HTERT RPE-1 (cell line): ENCODE data around the gene TMEM269.

ENCODE experiments used
- in situ Hi-C: fragments of 300-500 bp; cut with MboI; formaldehyde crosslinking; loops from 4 replicates; pipeline ENCODE4 v1.14.3; 2020; ENCODE audit warnings: low sequenced_read_pairs

The TMEM269 gene, protein sequence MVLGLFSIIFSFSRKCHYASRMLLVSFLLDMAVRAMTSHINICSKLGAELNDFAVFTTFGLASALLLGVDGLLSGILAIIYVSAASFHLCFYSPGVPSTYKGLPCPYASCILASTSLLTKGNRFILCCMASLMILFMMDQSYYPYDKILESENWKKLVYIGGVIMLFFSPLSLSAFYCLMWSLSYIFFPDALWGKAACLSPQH

DNA sequence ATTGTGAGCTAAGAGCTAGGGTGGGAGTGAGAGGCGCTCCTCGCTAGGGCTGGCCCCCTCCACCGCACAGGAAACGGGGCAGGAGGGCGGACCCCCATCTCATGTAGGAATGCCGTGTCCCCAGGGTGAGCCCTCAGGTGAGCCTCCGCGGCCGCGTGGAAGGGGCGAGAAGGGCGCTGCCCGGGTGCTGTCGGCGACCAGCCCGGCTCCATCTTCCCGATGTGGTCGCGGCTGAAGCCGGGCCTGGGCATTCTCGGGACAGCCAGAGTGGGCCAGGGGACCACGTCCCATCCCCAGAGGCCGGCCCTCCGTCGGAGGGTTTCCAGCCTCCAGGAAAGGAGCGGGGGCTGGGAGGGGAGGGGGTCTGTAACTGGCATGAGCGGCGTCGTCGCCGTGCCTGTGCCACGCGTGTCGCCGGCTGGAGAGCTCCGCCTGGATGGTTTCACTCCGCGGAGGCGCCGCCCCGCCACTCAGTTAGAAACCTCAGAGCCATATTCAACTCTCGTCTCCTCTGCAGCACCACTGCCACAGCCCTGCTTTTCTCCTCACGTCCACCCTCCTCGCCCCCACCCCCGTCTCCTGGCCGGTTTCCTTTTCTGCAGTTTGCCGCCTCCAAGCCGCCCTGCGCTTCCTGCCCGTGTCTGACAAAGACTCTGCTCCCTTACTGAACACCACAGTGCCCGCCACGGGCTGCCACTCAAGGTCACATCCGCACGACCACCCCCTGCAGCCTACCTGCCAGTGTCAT, at the start of gene TMEM269:
Gene TMEM269, plus strand, starts transcription at position 46 of the 748 bp plus-strand sequence. CDS start 4,903 bp downstream, outside the sequence.
- in situ Hi-C loops = no loop called here

DNA sequence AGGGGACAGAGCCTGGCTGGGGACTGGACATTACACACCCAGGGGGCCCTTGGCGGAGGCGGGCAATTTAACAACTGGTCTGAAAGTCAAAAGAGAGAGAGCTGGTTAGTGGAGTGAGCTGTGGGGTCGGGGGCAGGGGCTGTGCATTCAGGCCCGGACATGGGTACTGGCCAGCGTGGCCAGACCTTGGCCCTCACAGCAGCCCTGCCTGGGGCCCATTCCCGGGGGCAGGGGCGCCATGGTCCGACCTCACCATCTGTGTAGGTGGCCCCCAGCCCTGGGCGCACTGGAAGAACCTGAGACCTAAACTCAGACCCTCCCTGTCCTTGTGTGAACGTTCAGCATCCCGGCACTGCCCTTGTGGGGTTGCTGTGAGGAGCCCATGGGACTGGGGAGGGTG, 49.7 kb upstream of the TMEM269 start:
- in situ Hi-C loops = no loop called here

DNA sequence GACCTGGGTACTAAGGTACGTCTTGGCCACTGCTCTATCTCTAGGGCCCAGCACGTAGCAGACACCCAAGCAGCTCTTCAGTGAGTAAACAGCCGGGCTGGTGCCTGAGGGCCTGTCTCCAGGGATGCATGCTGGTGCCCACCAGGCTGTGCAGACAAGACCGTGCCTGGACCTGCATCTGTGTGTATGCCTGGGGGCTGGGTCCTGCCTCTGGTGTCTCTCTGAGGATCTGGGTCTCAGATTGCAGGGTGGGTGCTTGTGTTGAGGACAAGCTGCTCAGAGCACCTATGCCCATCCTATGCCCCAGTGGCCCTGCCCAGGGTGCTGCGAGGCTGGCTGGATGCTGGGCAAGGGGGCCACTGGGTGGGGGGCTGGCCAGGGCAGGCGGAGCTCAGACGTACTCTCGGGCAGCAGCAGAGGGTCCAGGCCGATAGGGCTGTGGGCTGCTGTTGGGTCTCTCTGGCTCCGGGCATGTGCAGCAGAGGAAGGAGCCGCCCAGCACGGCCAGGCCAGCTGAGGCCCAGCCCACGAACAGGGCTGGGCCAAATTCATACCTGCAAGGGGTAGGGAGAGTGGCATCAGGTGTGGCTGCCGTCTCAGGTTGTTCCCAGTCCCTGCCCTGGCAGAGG, 49.2 kb upstream of the TMEM269 start:
- in situ Hi-C loops = no loop called here

DNA sequence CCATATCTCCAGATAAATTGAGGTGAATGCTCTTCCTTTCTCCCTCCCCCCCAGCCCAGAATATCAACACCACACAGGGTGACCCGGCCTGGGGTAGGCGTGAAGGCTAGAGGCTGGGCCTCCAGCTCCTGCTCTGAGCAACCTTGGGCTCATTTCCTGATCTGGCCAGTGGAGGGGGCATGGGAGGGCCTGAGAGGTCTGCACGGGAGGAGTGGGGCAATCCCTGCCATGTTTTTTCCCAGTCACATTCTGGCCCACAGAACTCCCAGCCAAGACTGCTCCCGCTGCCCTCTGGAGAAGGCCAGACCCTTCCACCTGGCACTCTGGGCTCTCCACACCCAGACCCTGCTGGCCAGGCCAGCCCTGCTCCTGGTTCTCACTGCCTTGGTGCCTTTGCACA, 48.6 kb upstream of the TMEM269 start:
- in situ Hi-C loops = no loop called here

DNA sequence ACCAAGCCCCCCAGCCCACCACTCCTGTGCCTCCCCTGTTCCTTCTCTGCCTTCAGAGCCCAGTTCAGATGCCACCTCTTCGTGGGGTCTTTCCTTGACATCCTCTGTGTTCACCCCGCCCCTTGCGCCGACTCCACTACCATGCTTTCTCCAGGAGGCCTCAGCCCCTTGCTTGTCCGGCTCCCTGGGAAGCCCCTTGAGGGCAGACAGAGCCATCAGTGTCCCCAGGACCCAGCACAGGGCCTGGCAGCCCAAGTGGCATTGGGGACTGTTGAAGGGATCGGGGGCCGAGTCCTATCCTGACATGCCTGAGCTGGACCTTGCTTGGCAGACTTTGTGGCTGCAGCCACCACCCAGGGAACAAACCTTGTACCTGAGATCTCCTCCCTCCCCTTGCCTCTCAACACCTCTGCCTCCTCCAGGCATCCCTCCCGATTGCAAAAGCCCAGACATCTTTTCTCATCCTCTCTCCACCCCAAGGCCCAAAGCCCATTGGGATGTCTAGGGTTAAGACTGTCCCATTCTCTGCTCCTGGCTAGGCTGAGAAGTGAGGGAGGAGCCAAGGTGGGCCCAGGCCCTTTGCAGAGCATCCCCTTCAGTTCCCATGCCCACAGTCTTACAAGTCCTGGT, 48.1 kb upstream of the TMEM269 start:
- in situ Hi-C loops = no loop called here

DNA sequence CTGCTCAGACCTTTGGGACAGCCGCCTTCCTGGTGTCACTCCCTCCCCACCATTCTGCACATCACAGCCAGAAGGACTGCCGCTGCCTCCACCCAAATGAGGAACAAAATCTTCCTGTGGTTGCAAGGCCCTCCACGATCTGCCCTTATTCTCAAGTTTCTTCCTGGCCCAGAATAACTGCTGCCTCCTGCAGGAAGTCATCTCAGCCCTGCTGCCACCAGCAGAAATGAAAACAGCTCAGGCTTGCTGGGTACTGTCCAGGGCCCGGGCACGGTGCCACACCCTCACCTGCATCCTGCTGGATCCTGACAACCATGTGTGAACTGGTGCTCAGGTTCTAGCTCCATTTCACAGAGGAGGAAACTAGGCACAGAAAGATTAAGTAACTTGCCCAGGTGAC, 47.5 kb upstream of the TMEM269 start:
- in situ Hi-C loops = no loop called here

DNA sequence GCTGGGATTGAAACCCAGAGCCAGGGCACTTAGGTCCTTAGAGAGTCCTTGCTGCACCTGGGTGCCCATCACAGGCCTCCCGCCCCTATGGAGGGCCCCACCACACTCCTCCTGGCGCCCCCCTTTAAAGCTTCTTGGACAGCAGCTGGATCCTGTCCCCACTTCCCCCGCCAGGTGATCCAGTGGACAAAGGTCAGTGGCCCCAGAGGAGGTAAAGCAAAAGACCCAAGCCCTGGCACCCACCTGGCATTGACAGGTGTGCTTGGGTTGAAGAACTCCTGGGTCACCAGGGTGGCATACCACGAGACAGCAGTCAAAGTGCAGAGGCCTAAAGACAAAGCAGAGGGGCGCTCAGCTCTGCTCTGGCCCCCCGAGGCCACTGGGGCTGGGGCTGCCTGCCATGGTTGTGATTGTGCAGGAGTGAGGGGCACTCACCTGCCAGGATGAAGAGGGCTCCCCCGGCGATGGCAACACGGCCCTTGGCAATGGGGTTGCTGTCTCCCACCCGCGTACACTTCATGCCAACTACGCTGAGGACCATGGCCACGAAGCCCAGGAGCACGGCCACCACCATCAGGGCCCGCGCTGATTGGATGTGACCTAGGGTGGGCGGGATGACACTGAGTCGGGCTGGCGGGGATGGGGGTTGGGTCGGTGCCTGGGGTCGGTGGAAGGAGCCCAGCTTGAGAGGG, 46.7 kb upstream of the TMEM269 start:
- in situ Hi-C loops = no loop called here

DNA sequence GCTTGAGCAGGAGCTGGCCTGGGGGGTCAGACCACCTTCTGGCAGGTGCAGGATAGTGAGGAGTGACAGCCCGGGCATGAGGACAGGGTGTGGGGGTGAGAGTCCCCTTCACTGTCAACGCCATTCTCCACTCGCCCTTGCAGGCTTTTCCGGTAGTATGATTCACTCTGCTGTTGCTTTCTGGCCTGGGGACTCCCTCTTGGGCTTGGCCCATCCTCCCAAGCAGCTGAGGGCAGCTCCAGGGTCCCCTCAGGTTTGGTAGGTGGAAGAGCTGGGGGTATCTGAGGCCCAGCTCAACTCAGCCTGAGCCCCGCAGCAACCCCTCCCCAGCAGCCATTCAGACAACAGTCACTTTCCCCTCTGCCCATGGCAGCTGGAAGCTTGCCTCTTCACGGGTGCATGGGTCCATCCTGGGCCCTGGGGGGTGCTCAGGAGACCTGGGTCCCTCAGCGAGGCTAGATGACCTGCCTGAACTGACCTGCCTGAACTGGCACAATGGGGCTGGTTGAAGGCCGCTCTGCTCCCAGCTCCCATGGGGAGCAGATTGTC, 46.0 kb upstream of the TMEM269 start:
- in situ Hi-C loops = no loop called here

DNA sequence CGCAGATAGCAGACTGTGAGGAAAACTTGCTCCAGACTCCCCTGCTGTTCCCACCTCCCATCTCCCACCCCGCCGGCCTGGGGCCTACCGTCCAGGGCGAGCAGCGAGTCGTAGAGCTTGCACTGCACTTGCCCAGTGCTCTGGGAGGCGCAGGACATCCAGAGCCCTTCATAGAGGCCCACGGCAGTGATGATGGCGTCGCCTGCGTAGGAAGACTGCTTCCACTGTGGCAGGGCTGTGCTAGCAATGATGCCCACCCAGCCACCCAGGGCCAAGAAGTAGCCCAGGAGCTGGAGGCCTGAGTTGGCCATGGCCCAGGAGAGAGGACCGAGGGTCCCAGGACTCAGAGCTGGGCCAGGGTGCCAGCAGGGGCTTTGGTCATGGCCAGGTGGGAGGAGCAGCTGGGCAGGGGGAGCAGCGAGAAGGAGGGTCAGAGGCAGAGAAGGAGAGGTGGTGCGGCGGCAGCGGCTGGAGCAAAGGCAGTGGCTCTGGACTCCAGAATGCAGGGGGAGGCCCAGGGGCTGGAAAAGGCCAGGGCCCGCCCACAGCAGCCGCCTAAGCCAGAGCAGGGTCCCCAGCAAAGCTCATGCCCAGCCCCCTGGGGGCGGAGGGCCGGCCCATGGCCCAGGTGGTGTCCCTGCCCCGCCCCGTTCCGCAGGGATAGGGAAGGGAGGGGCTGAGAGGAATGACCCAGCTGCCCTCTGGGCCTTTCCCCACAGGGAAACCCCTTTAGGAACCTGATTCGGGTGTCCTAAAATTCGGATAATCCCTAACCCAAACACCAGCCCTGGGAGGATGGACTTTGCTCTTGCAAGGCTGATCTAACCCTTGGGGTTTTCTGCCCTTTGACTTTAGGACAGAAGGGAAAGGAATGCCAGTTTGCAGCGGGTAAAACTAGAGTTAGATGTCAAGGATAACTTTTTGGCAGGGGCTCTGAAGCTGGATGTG, 44.8 kb upstream of the TMEM269 start, which contains the start of gene CLDN19:
Gene CLDN19, minus strand, starts transcription at position 484 of the 948 bp plus-strand sequence. Its CDS starts 173 bp downstream, at position 311.
- in situ Hi-C loops = no loop called here

DNA sequence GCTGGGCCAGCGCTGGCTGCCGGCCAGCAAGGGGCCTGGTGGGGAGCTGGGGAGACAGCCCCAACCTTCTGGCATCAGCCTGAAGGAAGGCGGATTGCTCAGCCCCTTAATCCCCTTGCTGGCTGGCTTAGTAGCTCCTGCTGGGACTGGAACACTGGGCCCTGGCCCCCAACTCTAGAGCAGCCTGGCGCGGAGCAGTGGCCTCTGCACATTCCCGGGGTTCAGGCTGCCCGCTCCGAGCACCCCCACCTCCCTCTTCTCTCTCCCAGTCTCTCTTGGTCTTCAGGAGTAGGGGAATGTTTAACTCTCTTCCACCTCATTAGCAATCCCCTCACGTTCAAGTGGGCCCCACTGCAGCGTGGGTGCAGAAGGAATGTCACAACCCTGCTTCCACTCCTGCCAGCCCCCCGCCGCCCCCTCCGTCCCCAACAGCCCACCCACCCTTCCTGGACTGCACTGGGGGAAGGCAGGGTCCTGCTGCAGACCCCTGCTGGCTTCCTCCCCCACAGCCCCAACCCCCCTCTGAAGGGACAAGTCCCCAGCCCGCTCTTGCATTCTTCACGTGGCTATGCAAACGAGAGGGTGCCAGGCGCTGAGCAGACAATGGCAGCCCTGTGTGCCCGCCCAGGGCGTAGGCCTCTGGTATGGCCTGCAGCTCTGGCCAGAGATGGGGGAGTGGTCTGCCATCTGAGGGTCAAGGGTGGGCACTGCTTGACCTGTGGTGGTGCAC, 43.8 kb upstream of the TMEM269 start:
- in situ Hi-C loops = no loop called here

DNA sequence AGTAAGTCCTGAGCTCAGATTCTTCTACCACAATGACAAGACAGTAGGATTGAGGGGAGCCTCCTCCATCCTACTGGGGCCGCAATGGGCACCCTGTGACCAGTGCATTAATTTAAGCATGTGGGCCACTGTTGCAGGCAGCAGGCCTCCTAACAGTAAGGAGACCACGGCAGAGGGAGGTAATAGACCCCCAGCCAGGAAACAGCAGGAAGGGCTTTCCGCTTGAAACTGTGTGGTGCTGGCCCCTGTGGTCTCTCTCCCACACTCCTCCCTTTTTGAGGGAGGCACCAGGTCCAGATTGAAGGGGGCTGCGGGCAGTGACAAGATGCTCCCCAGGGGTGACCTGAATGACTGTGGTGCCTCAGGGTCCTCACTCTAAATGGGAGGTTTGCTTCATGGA, 43.1 kb upstream of the TMEM269 start:
- in situ Hi-C loops = no loop called here

DNA sequence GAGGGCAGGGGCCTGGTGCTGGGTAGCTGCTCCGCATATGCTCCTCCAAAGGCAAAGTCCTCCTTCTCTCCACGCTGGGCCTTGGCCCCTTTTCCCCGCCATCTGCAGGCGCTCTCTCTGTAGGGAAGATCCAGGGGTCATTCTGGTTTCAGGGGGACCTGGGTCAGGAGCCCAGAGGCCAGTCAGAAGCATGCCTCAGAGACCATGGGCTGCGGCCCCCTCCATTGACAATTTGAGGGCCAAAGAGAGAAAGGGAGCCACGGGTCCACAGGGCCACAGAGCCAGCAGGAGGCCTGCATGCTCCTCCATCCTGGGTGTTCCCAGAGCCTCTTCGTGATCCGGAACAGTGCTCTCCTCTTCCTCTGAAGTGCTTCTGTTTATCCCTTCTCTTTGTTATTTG, 42.6 kb upstream of the TMEM269 start:
- in situ Hi-C loops = no loop called here

DNA sequence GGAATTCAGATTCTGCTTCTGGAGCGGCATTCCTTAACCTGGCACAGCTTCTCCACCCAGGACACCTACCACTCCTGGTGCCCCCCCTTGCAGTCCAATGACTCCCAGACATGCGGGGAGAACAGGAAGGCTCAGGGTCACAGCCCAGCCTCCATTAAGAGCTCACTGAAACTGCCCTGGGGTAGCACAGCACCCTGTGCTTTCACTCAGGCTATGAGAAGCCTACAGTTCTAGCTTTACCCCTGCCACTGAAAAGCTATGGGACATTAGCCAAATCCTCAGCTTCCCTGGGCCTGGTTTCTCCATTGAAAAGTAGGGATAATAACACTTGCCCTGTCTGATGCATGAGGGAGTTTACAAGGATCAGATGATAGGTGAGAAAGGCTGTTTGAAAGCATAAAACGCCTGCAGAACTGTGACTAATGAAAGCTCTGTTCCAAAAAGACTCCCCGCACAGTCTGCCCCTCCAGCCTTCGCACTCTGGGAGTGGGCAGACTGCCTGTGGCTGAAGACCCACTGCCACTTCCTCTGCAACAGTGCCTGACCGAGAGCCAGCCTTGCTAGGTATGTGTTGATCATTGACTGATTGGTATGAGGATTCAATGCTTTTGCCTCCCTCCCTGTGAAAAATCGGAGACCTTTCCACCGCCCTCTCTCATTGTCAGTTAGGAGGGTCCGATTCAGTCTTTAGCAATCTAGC, 42.0 kb upstream of the TMEM269 start:
- in situ Hi-C loops = no loop called here

DNA sequence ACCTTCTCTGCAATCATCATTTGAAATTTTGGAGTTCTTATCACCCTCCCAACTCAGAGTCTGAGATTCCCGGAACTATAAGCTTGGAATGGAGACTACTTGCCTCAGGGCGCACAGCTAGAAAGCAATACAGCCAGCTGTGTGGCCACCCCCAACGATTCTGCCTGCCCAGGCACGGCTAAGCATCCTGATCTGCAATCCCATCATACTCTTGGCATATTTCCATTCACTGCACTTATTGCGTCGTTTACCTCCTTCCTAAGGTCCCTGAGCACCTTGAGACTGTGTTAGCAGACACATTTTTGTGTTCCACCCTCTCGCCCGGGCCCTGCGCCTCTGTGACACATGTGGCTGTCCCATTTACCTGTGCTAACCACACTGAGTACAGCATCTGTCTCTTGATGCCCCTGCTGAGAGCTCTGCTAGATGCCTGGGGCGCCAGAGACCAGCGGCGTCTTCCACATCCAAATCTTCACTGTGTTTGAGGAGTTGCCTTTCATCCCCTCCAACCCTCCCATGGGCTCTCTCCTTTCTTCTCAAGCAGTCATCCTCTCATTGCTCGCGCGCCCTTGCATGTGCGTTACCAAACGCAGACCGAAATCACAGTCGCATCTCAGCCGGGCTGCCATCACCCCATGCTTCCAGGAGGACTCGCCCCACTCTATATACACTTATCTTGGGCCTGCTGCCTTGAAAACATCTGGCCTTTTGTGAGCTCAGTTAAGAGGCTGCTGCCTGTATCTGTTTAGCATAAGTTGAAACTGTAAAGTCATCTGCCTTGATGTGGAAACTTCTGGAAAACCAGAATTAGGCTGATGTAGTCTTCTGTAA, 41.3 kb upstream of the TMEM269 start:
- in situ Hi-C loops = no loop called here

DNA sequence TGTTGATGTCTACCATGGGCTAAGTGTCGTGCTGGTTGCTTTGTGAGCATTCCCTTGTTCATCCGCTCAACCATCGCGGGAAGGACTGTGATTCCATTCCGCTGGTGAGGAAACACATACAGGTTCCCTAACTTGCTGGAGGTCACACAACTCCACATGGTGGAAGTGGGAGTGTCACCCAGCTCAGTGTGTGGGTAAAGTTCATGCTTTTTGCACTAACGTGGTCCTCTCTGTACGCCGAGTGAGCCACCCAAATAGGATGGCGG, 40.7 kb upstream of the TMEM269 start:
- in situ Hi-C loops = no loop called here

DNA sequence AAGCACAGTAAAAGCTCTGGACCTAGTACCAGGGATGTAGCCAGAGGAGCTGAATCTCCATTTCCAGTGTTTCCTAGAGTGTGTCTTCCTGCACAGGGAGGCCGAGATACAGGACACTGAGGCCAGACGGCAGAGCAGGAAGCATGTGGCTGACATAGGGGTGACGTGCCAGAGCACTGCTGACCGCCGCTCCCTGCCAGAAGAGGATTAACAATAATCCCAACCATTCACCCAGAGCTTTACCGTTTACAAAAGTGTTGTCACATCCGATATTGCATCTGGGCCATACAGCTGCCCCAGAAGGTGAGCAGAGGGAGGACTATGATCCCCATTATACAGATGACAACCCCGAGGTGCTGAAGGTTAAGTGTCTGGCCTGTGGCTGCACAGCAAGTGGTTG, 38.9 kb upstream of the TMEM269 start:
- in situ Hi-C loops = no loop called here

DNA sequence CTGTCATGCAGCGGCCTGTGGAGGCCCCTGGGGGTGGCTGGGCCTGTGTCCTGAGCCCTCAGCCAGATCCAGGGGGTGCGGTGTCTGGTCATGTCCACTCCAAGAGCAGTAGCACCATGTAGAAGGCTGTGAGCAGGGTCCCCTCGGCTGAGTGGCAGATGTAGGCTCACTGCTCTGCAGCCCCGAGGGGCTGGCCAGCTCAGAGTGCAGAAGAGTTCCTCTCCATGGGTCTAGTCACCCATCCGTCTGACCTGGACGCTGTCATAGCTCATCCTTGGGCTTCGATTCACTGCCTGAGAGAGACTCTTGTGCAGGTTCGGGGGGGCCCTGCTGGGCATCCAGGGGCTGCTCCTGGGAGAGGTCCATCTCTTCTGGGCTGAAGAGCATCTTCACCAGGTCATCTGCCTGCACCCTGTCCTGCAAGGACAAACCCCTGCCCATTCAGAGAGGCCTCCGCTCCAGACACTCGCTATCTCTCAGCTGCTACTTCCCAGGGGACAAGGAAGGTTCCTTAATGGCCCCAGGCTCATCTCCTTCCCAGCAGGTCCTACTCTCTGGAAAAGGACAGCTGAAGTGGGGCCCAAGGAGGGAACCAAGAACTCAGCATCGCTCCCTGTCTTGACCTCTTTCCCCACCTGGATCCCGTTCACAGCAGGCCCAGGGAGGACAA, 38.2 kb upstream of the TMEM269 start:
- in situ Hi-C loops = no loop called here
